Posterior vena cava (tissue), 2 donors: Measurements from ENCODE around the gene FTO. TPM values are rescaled to one million over a fixed set of nuclear protein-coding genes. Genes with fewer than 3 reads are reported as not detected.

ENCODE experiments used
- DNase-seq: peaks from one replicate; pipeline ENCODE4 v3.0.0-alpha.2; 2020; ENCODE audit warnings: low spot score
- intact Hi-C, 2 donors: fragments of 100-400 bp; cut with DNase I; formaldehyde crosslinking; loops; one replicate each; pipeline versions ENCODE4 v1.14.1 to v1.14.2; 2022 to 2023
- total RNA-seq, 2 donors: library from RNA; stranded (reverse); fragmentation: NEBNext Ultra II Directional; extraction: Animal tissue kit (Norgen Biotek cat#: 25700); gene quantifications; one replicate each; pipeline ENCODE4 v1.2.1, GENCODE V29; 2021
- donor health status: DM: yes; HTN: yes; CAD: no.
- donor health status: DM: yes; HTN: yes; CAD: no.

FTO gene
- total RNA-seq, 2 donors from 2014 or later = 77.7 to 98.0 TPM

GRCh38 chr16:53967572-53967971 is 263.6 kb downstream of the FTO start:
- intact Hi-C loops = no loop called here
- no peak for DNase-seq

DNA sequence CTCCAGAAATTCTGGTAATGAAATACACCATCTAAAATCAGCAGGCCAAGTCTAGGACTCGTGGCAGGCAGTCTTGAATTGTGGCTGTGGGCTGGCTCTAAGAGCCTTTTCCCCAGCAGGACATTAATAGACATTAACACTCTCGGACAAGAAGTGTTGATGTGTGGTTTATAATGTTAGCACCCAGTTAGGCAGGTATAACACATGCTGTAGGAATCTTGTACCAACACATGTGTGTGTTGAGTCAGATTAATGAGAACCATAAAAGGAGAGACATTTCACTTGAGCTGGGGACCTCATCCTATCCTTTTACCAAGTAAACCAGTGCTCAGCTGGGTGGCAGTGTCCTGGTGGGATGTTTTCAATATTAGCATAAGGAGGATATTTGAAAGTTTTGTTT is 264.5 kb downstream of the FTO start:
- DNase-seq = no peak
- intact Hi-C loops = no loop called here

- DNase-seq = no peak
- intact Hi-C loops = no loop called here
These were observed 264.9 kb downstream of the FTO start for GRCh38 chr16:53968896-53969295.

DNA sequence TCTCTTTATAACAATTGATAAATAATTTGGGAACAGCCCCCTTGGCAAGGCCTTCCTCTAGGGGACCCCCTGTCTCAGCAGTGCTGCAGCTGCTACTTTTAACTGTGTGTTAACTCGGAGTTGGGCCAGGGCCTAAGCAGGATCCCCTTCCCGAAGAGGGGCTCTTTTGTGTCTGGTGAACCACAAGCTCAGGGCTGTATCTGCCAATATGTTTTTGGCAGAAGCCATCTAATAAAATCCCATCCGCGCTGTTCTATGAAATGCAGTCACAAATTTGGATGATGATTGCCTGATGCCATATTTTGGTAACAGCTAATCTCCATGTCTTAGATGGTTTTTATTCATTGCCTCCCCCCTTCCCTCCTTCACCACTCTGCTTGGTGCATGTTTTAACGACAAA is 267.7 kb downstream of the FTO start:
- DNase-seq = no peak
- intact Hi-C loops = no loop called here

DNA sequence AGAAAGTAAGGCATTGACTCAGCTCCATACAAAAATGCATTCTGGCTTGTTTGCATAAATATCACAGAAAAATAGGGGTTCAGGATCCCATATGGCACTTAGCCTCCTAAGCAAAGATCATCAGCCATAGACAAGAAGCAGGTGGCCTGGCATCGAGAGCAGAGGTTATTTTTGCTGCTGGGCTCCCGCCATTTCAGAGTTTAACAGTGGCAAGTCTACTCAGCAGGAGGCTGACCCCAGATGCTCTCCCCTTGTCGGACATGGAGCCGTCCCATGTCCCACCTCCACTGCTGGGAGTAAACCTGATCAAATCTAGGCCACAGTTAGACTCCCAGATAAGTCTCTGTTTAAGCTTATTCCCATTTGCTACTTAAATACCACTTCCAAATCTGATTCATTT is 269.1 kb downstream of the FTO start:
- intact Hi-C loops = no loop called here
- DNase-seq = no peak

DNA sequence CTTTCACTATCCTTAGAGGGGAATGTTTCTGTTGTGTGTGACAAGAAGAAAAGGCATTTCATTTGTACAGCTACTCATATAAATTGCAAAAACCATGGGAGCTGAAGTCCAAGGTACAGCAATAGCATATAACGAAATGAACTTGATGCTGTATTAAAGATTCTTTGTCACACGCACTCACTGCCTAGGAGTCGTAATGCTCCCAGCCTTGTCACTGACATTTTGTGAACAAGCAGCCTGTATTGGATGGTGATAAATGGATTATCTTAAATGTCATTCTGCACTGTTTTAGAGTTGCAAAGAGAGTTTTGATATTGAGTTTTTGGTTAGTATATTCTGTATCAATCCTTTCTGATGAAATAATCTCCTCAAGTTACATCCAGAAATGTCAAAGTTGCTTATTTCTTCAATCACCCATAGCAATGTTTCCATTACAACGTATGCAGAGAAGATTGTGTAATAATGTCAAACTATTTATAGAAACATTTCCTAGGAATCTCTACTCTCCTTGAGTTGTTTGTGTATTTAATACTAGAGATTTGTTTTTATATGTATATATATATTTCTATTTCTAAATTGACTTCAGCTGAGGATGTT is 270.6 kb downstream of the FTO start:
- intact Hi-C loops = no loop called here

GRCh38 chr16:53980675-53981074 is 276.7 kb downstream of the FTO start:
- intact Hi-C loops = no loop called here
- DNase-seq = no peak

More for the DNA sequence above, 270.6 kb downstream of the FTO start:
- DNase-seq = no peak

- no peak for DNase-seq
- intact Hi-C loops = no loop called here
These were observed 278.7 kb downstream of the FTO start for GRCh38 chr16:53982631-53983042.

- DNase-seq = no peak
- intact Hi-C loops = no loop called here
These were observed 281.0 kb downstream of the FTO start for GRCh38 chr16:53984936-53985335.

DNA sequence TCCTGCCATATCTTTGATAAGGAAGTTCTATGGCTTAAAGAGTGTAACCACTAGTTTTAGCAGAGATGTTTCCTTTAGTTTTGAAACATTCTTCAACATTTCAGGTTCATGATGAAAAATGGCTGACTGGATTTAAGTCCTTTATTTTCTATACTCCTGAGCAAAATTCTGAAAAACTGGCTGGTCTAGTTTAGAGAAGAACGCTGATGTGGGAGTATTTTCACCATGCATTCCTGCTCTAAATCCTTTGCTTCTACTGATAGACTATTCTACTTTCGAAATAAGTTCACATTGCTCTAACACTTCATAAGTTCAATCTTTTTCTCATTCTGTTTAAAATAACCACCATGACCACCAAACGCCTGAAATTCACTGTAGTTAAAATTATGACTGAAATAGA is 281.9 kb downstream of the FTO start:
- intact Hi-C loops = no loop called here
- DNase-seq = no peak

GRCh38 chr16:53986793-53987192 is 282.8 kb downstream of the FTO start:
- no peak for DNase-seq
- intact Hi-C loops = no loop called here

GRCh38 chr16:53988136-53988535 is 284.2 kb downstream of the FTO start:
- DNase-seq = no peak
- intact Hi-C loops = no loop called here

- DNase-seq = no peak
- intact Hi-C loops = no loop called here
These were observed 285.6 kb downstream of the FTO start for GRCh38 chr16:53989597-53989996.

GRCh38 chr16:53991754-53992378 is 287.9 kb downstream of the FTO start:
- DNase-seq = no peak
- intact Hi-C loops = no loop called here

- intact Hi-C loops = no loop called here
- no peak for DNase-seq
These were observed 291.4 kb downstream of the FTO start for GRCh38 chr16:53995378-53995777.

DNA sequence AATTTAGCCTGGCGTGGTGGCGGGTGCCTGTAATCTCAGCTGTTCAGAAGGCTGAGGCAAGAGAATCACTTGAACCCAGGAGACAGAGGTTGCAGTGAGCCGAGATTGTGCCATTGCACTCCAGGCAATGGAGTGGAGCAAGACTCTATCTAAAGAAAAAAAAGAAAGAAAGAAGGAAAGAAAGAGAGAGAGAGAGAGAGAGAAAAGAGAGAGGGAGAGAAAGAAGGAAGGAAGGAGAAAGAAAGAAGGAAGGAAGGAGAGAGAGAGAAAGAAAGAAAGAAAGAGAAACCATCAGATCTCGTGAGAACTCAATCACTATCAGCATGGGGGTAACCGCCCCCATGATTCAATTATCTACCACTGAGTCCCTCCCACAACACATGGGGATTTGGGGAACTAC is 293.0 kb downstream of the FTO start:
- intact Hi-C loops = no loop called here

DNA sequence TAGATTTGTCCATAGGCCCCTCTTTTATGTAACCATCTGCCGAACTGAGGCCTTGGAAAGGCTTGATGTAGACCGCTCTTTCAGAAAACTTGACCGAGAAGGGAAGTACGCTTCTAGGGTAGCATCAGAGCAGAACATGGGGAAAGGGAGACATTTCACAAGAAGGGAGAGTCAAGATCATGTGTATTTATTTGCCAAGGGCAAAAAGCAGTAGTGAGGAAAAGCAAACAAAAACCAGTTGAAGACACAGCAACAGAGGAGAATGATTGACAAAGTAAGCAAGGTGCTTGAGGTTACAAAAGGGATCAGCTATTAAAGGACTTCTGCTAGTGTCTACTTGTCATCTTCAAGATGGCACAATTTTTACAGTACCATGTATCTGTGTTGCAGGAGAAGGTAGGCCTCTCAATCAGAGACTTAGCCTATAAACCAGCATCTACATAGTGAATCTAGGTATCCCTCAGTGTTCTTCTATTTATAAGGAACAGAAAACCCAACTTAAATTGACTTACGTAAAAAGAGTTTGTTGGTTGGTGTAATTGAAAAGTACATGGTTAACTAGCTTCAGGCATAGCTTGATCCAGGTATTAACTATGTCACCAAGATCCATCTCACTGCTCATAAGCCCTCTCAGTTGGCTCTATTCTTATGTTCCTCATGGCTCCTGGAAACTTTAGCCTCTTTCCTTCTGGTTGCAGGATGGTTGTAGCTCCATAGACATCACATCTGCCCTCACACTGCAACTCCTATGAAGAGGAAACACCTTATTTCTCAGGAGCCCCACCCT is 294.3 kb downstream of the FTO start:
- intact Hi-C loops = no loop called here
- no peak for DNase-seq

More for the DNA sequence above, 293.0 kb downstream of the FTO start:
- DNase-seq = no peak

DNA sequence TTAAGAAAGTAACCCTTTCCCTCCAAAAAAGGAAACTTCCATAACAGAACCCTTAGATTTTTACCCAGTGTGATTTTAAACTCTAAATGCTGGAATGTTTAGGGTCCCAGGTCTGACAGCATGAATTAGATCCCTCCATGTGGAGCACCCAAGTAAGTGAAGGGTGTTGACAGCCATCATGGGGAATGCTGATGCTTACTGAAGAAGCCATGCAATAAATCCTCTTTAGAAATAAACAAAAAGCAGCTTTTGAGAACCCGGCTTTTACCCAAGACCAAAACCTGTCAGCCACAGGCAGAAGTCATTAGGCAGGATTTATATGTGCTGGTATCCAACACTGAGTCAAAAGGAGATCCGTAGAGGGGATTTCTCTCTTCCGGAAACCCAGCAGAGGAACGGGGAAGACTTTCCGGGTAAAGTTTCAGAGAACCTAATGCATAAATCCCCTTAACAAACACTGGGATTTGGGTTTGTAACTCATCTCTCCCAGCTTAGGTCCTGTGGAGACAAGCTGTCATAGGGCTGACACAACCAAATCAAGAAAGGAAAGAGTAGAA is 295.1 kb downstream of the FTO start:
- intact Hi-C loops = no loop called here
- DNase-seq = no peak

- DNase-seq = no peak
- intact Hi-C loops = no loop called here
These were observed 295.9 kb downstream of the FTO start for GRCh38 chr16:53999841-54000240.

GRCh38 chr16:54000361-54000760 is 296.4 kb downstream of the FTO start:
- no peak for DNase-seq
- intact Hi-C loops = no loop called here
